ENCODE data around the gene MAPK9. TPM values are rescaled to one million over a fixed set of nuclear protein-coding genes. Genes with fewer than 3 reads are reported as not detected.

MAPK9 gene
- 10 to 100 TPM; 37.2 to 39.9 TPM for total RNA-seq
- polyA plus RNA-seq, result 10 to 100 TPM; 20.3 to 28.3 (median 24.0) TPM
- total RNA-seq, result 26.6 to 58.2 (median 46.0) reads per million in 6 experiments

- H3K36me3 Mint-ChIP-seq, result peaks cover 0 to 2% (median 0%) of the 10 kb centered on the region in 3 donors
- peak within 1 kb of the TSS; percentile 94 to 100 (median 100) for H3K27ac Mint-ChIP-seq
- no peaks in the 10 kb centered on the region for H3K9me3 Mint-ChIP-seq
- H3K4me1 Mint-ChIP-seq, result peaks cover 39 to 71% (median 55%) of the 10 kb centered on the region in 4 donors
- POLR2A ChIA-PET, result interaction anchor here (0.6 to 5.0 kb wide), 9 partner anchors 8 to 281 kb away, joined by 3 to 72 read pairs (median 4); no protein-coding TSS in a partner anchor
- ATAC-seq (peak; percentile 69 to 74), DNase-seq (peak; percentile 80 to 94 (median 87))
- peaks cover 0 to 3% (median 0%) of the 10 kb centered on the region in 5 donors for H3K27me3 Mint-ChIP-seq
- H3K4me3 Mint-ChIP-seq, result peak within 1 kb of the TSS; percentile 86 to 99 (median 96)
Observed at GRCh38 chr5:180291943-180292831, at the start of gene MAPK9. Gene MAPK9 (minus strand): TSS chr5:180292083. CDS start chr5:180280561, 11,522 bp downstream.

GRCh38 chr5:180341595-180341994 lies 49.7 kb upstream of the MAPK9 start:
- Mint-ChIP-seq H3K36me3 (no peaks in the 10 kb centered on the region), H3K4me1 (peaks cover 0 to 3% (median 0%) of the 10 kb centered on the region in 4 donors), H3K9me3 (no peaks in the 10 kb centered on the region), H3K27ac (no peak overlapping the region), H3K27me3 (peaks cover 3 to 34% (median 11%) of the 10 kb centered on the region in 5 donors), H3K4me3 (no peak overlapping the region)
- ATAC-seq, result no peak
- POLR2A ChIA-PET, result interaction anchor here (0.5 kb wide), 1 partner anchor 20 kb away, joined by 3 read pairs; no protein-coding TSS in a partner anchor
- peak in 1 of 10 donors; percentile 6 for DNase-seq

DNA sequence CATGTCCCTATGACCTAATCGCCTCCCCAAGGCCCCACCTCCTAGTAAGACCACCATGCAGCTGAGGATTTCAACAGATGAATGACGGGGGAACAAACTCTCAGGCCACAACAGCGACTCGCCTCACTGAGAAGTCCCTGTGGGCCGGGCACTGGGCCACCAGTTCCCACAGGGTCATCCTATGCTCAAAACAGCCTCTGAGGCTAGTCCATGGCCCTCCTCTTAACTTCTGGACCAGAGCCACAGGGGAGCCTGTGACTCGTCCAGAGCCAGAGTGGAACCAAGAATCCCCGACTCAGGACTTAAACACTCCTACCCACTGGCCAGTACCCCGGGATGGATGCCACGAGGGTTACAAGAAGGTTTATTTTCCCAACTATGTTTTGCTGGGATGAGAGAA lies 49.0 kb upstream of the MAPK9 start:
- no peak overlapping the region for H3K4me3 Mint-ChIP-seq
- H3K9me3 Mint-ChIP-seq, result no peaks in the 10 kb centered on the region
- POLR2A ChIA-PET, result interaction anchor here (0.5 kb wide), 1 partner anchor 19 kb away, joined by 3 read pairs; no protein-coding TSS in a partner anchor
- no peak overlapping the region for H3K27ac Mint-ChIP-seq
- H3K36me3 Mint-ChIP-seq, result no peaks in the 10 kb centered on the region
- no peak for ATAC-seq
- peaks cover 3 to 29% (median 8%) of the 10 kb centered on the region in 5 donors for H3K27me3 Mint-ChIP-seq
- peaks cover 0 to 3% (median 0%) of the 10 kb centered on the region in 4 donors for H3K4me1 Mint-ChIP-seq
- DNase-seq, result peak in 1 of 10 donors; percentile 15

DNA sequence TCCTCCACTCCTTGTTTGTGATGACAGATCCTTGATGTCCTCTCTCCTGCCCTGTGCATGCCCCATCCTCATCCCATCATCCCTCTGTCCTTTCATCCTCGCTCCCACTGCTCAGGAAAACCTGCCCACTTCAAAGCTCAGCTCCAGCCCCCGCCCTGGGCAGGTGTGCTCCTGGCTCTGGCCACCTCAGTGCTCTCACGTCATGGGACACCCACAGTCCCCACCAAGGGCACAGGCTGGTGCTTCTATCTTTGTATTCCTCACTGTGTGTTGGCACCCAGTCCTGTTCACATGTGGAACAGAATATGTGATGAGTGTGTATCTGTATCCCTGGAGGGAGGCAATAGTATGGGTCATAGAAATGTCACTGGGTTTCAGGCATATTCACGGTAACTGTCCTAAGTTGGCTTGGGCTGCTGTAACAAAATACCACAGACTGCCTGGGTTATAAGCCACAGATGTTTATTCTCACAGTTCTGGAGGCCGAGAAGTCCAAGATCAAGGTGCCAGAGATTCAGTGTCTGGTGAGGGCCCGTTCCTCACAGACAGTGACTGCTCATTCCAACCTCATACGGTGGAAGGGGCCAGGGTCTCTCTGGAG lies 47.8 kb upstream of the MAPK9 start:
- Mint-ChIP-seq H3K27me3 (peaks cover 3 to 30% (median 14%) of the 10 kb centered on the region in 5 donors), H3K4me1 (peaks cover 0 to 3% (median 0%) of the 10 kb centered on the region in 4 donors), H3K36me3 (no peaks in the 10 kb centered on the region), H3K4me3 (no peak overlapping the region), H3K9me3 (no peaks in the 10 kb centered on the region), H3K27ac (peak overlapping the region in 1 of 10 donors; percentile 61)
- no peak for ATAC-seq
- POLR2A ChIA-PET, result no interaction called here
- DNase-seq, result peak in 1 of 10 donors; percentile 8

DNA sequence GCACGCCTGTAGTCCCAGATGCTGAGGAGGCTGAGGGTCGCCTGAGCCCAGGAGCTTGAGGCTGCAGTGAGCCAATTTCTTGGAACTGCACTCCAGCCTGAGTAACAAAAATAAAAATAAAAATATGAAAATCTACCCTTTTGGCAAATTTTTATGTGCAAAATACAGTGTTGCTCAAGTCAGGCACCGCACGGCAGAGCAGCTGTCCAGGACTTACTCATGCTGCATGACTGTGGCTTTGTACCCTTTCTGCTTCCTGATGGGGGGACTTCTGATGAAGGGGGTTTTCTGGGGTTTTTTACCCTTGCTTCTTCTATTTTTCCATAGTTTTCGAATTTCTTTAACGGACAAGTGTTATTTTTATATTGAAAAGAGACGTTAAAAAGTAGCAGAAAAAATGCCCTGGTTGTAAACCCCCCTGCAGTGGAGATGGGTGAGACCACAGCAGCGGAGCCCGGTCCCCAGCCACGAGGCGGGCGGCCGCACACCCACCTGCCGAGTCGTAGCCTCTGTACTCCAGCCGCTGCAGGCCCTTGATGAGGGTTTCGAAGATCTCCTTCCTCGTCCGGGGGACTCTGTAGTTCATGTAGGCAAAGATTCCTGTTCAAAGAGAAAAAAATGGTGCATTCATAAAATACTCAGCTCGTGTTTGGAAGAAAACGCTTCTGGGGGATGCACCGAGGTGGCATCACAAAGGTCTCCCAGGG lies 46.3 kb upstream of the MAPK9 start:
- peaks cover 0 to 3% (median 0%) of the 10 kb centered on the region in 4 donors for H3K4me1 Mint-ChIP-seq
- H3K4me3 Mint-ChIP-seq, result no peak overlapping the region
- peaks cover 5 to 37% (median 27%) of the 10 kb centered on the region in 5 donors for H3K27me3 Mint-ChIP-seq
- POLR2A ChIA-PET, result no interaction called here
- ATAC-seq, result no peak
- H3K36me3 Mint-ChIP-seq, result no peaks in the 10 kb centered on the region
- no peak overlapping the region for H3K27ac Mint-ChIP-seq
- H3K9me3 Mint-ChIP-seq, result no peaks in the 10 kb centered on the region
- DNase-seq, result no peak

DNA sequence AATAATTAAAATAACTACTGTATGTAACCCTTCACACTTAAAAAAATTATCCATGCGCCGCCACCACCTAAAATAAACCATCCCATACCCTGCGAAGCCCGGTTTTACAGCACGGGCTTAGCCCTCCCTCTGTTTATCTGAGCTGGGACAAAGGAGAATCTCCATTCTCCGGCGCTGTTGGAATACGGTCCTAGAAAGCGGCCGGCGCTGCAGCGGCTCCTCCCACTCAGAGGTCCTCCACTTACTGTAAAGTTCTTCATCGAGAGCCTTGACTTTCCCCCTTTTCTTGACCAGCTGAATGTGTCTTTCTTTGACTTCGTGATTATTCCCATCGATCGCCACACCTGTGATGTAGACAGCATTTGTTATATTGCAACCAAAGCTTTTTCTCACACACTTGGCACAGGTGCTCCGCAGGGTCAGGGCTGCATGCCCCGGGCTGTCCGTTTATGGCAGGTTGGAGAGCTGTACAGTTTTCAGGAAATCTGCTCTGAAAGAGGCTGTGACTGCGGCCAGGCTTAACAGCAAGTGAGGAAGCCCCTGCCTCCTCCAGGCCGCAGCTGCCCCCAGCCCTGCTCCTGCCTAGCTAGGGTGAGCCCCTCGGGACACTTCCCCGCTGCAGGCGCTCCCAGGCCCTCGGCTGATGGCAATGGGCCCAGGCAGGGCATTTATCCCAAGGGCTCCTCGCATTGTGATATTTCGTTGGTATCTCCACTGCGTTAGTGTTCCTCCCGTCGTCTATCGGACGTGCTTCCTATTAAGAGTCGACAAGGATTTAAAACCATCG lies 44.5 kb upstream of the MAPK9 start:
- Mint-ChIP-seq H3K4me3 (no peak overlapping the region), H3K27ac (no peak overlapping the region), H3K27me3 (peaks cover 7 to 44% (median 27%) of the 10 kb centered on the region in 5 donors), H3K9me3 (no peaks in the 10 kb centered on the region), H3K36me3 (no peaks in the 10 kb centered on the region), H3K4me1 (peaks cover 0 to 3% (median 0%) of the 10 kb centered on the region in 4 donors)
- POLR2A ChIA-PET, result no interaction called here
- ATAC-seq (no peak), DNase-seq (no peak)

DNA sequence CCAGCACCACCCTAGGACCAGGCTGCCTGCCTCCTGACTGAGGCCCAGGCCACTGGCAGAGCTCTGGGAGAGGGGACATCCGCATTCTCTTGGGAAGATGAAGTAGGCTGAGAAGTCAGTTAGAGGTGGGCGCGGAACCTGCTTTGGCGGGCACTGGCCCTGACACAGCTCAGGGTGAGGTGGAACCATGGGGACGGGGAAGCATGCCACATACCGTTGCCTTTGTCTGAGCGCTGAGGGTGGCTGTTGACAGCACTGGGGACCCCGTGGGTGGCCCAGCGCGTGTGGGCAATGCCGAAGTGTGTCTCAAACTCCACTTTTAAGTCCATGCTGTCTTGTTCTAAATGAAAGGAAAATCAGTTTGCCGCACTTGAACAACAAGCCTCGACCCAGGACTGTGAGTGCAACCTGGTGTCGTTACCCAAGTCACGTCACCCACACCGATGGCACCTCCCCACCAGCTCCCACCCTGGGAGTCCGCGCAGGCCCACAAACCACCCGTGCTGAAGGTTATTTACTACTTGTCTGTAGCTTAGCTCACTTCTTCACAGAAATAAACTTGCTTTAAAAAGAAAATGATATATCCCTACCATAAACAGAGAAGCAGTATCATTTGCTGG lies 43.8 kb upstream of the MAPK9 start:
- H3K36me3 Mint-ChIP-seq, result no peaks in the 10 kb centered on the region
- POLR2A ChIA-PET, result no interaction called here
- peaks cover 0 to 3% (median 0%) of the 10 kb centered on the region in 4 donors for H3K4me1 Mint-ChIP-seq
- H3K27ac Mint-ChIP-seq, result no peak overlapping the region
- ATAC-seq (no peak), DNase-seq (no peak)
- peaks cover 9 to 50% (median 27%) of the 10 kb centered on the region in 5 donors for H3K27me3 Mint-ChIP-seq
- no peak overlapping the region for H3K4me3 Mint-ChIP-seq
- H3K9me3 Mint-ChIP-seq, result no peaks in the 10 kb centered on the region

- no peak overlapping the region for H3K27ac Mint-ChIP-seq
- peaks cover 12 to 50% (median 27%) of the 10 kb centered on the region in 5 donors for H3K27me3 Mint-ChIP-seq
- H3K9me3 Mint-ChIP-seq, result no peaks in the 10 kb centered on the region
- ATAC-seq (no peak), DNase-seq (no peak)
- no peaks in the 10 kb centered on the region for H3K36me3 Mint-ChIP-seq
- H3K4me1 Mint-ChIP-seq, result peaks cover 0 to 3% (median 0%) of the 10 kb centered on the region in 4 donors
- POLR2A ChIA-PET, result no interaction called here
- H3K4me3 Mint-ChIP-seq, result no peak overlapping the region
Observed at GRCh38 chr5:180334751-180335613, 43.1 kb upstream of the MAPK9 start.

GRCh38 chr5:180334176-180334575 lies 42.3 kb upstream of the MAPK9 start:
- POLR2A ChIA-PET, result no interaction called here

DNA sequence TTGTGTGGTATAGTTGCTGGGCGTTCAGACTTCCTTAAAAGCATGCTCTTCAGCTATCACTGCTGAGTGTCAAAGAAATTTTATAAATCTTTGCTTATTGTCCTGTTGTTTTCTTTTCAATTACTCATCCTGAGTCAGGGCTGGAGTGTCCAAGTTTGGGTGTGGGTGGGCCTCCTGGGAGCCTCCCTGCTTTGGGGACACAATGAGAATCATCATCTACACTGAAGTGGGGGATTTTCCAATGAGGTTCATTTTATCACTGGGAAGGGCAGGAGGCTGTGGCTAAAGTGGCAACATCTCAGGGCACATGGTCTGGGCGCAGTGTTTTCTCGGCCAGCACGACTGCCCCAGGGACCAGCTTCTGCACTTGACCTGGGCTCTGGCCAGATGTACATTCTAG lies 41.8 kb upstream of the MAPK9 start:
- Mint-ChIP-seq H3K4me1 (peaks cover 0 to 2% (median 0%) of the 10 kb centered on the region in 4 donors), H3K4me3 (no peak overlapping the region), H3K27ac (no peak overlapping the region), H3K9me3 (no peaks in the 10 kb centered on the region), H3K36me3 (no peaks in the 10 kb centered on the region), H3K27me3 (peaks cover 10 to 48% (median 23%) of the 10 kb centered on the region in 5 donors)
- POLR2A ChIA-PET, result no interaction called here
- no peak for DNase-seq
- ATAC-seq, result no peak

More at GRCh38 chr5:180334176-180334575, 42.3 kb upstream of the MAPK9 start:
- Mint-ChIP-seq H3K27me3 (peaks cover 10 to 50% (median 23%) of the 10 kb centered on the region in 5 donors), H3K27ac (no peak overlapping the region), H3K4me3 (no peak overlapping the region), H3K9me3 (no peaks in the 10 kb centered on the region), H3K36me3 (no peaks in the 10 kb centered on the region), H3K4me1 (no peaks in the 10 kb centered on the region)
- ATAC-seq (no peak), DNase-seq (no peak)

GRCh38 chr5:180332861-180333260 lies 41.0 kb upstream of the MAPK9 start:
- Mint-ChIP-seq H3K4me3 (no peak overlapping the region), H3K27me3 (peaks cover 10 to 46% (median 23%) of the 10 kb centered on the region in 5 donors), H3K27ac (no peak overlapping the region), H3K36me3 (no peaks in the 10 kb centered on the region), H3K4me1 (peaks cover 0 to 2% (median 0%) of the 10 kb centered on the region in 4 donors), H3K9me3 (no peaks in the 10 kb centered on the region)
- no peak for DNase-seq
- ATAC-seq, result no peak
- POLR2A ChIA-PET, result no interaction called here

Data from naive thymus-derived CD8-positive, alpha-beta T cell (primary cell).